Mesendoderm (in vitro differentiated cells): Measurements from ENCODE around the gene GALNT16.

ENCODE experiments used
- DNase-seq: peaks from one replicate; pipeline ENCODE4 v3.0.0; 2013
- H2AK5ac ChIP-seq: 2 replicates; pipeline ENCODE4 v1.6.1; 2013; ENCODE audit warnings: low read length, inconsistent platforms
- H2BK120ac ChIP-seq: 2 replicates; pipeline ENCODE4 v1.6.1; 2013; ENCODE audit warnings: low read depth, mild to moderate bottlenecking, low read length, moderate library complexity, mixed read lengths
- H2BK15ac ChIP-seq: replicated peaks from 2 replicates; pipeline ENCODE4 v1.6.1; 2013; ENCODE audit warnings: low read depth, mild to moderate bottlenecking, moderate library complexity
- H2BK5ac ChIP-seq: 2 replicates; pipeline ENCODE4 v1.6.1; 2013; ENCODE audit warnings: low read length, inconsistent platforms
- H3K18ac ChIP-seq: 2 replicates; pipeline ENCODE4 v1.6.1; 2013; ENCODE audit warnings: mild to moderate bottlenecking, low read length, mixed read lengths
- H3K23ac ChIP-seq: one replicate; pipeline ENCODE4 v1.6.1; 2013; ENCODE audit warnings: low read length
- H3K27ac ChIP-seq: 2 replicates; pipeline ENCODE4 v1.5.1; 2013; ENCODE audit warnings: low read depth, mild to moderate bottlenecking, inconsistent platforms, low read length, moderate library complexity
- H3K27me3 ChIP-seq: 2 replicates; pipeline ENCODE4 v1.6.1; 2013; ENCODE audit warnings: low read length, control low read depth, mild to moderate bottlenecking, inconsistent platforms; ENCODE audit not compliant: insufficient read depth, poor library complexity
- H3K36me3 ChIP-seq: 2 replicates; pipeline ENCODE4 v1.6.1; 2013; ENCODE audit warnings: low read length, inconsistent platforms; ENCODE audit not compliant: control insufficient read depth, insufficient read depth
- H3K4ac ChIP-seq: one replicate; pipeline ENCODE4 v1.6.1; 2013; ENCODE audit warnings: low read depth, mild to moderate bottlenecking, low read length, moderate library complexity
- H3K4me1 ChIP-seq: 2 replicates; pipeline ENCODE4 v1.6.1; 2013; ENCODE audit warnings: low read depth, low read length, inconsistent platforms; ENCODE audit not compliant: control insufficient read depth
- H3K4me2 ChIP-seq: 2 replicates; pipeline ENCODE4 v1.6.1; 2013; ENCODE audit warnings: low read length
- H3K4me3 ChIP-seq: 2 replicates; pipeline ENCODE4 v1.5.1; 2013; ENCODE audit warnings: mild to moderate bottlenecking, low read length
- H3K56ac ChIP-seq: one replicate; pipeline ENCODE4 v1.6.1; 2013; ENCODE audit warnings: low read length
- H3K79me1 ChIP-seq: 2 replicates; pipeline ENCODE4 v1.6.1; 2013; ENCODE audit warnings: low read length, inconsistent platforms
- H3K79me2 ChIP-seq: 2 replicates; pipeline ENCODE4 v1.6.1; 2013; ENCODE audit warnings: mild to moderate bottlenecking, low read length; ENCODE audit not compliant: control insufficient read depth, insufficient read depth
- H3K9ac ChIP-seq: 2 replicates; pipeline ENCODE4 v1.6.1; 2013; ENCODE audit warnings: low read length, inconsistent platforms
- H4K5ac ChIP-seq: one replicate; pipeline ENCODE4 v1.6.1; 2013; ENCODE audit warnings: low read length
- H4K8ac ChIP-seq: one replicate; pipeline ENCODE4 v1.6.1; 2013; ENCODE audit warnings: low read depth, mild to moderate bottlenecking, control low read depth, low read length, moderate library complexity
- WGBS: extraction: QIAGEN DNeasy Blood & Tissue Kit; methylation state at CpG from one replicate; pipeline ENCODE4 v1.1.7; 2013; ENCODE audit warnings: low lambda C conversion rate, missing lambda C conversion rate; ENCODE audit not compliant: insufficient coverage; ENCODE audit errors: extremely low coverage; 5-methylcytosine and 5-hydroxymethylcytosine counted together

Gene GALNT16

DNA sequence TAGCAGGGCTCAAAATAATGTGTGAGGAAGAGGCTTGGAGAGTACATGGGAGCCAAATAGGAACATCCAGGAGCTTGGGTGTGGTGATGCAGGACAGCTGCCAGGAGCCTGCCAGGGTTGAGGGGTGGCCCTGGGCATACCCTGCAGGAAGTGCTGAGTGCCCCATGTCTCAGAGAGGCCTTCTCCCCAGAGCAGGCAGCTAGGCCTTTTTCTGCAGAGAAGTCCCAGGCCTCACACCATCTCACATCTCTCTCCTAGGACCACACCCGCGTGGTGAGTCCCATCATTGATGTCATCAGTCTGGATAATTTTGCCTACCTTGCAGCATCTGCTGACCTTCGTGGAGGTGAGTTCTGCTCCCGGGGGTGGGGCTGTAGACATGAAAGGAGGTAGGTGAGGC, 71.2 kb downstream of the GALNT16 start:
- Histone ChIP-seq H3K36me3 (no peaks in the 10 kb centered on the region), H3K79me2 (no peaks in the 10 kb centered on the region), H2BK5ac (no peak overlapping the region), H4K5ac (no peak overlapping the region), H3K4me1 (no peaks in the 10 kb centered on the region), H2AK5ac (no peak overlapping the region), H2BK120ac (no peak overlapping the region), H3K9ac (no peak overlapping the region), H3K23ac (no peak overlapping the region), H3K27me3 (no peaks in the 10 kb centered on the region), H4K8ac (no peak overlapping the region), H2BK15ac (no peak overlapping the region), H3K4ac (no peak overlapping the region), H3K4me2 (no peak overlapping the region), H3K18ac (no peak overlapping the region), H3K4me3 (no peak overlapping the region), H3K56ac (no peak overlapping the region), H3K27ac (no peak overlapping the region), H3K79me1 (no peaks in the 10 kb centered on the region)
- DNase-seq = no peak
- WGBS = no CpG with 5 or more reads among the region's 4 CpGs

DNA sequence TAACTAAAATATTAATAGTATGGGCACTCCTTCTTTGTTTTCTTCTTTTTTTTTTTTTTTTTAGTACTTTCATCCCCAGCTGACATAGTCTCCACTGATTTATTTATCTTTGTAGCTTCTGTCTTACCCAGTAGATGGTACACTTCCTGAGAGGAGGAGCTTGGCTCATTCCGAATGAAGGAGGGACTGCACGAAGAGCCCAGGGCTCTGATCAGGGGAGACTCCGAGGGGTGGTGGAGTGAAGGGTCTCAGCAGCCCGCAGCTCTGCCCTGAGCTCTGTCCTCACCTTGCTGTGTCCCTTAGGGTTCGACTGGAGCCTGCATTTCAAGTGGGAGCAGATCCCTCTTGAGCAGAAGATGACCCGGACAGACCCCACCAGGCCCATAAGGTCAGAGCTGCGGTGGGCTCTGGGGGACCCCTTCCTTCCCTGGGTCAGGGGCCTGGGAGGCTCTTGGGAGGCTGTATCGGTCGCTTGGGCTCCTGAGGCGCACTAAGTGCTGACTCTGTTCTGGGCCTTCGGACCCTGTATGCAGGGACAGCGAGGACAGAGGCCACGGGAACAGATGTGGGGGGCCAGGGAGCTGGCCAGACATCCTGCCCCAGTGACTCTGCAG, 72.9 kb downstream of the GALNT16 start:
- Histone ChIP-seq H3K79me1 (no peaks in the 10 kb centered on the region), H4K8ac (no peak overlapping the region), H3K4me3 (no peak overlapping the region), H3K27me3 (no peaks in the 10 kb centered on the region), H3K27ac (no peak overlapping the region), H2BK120ac (no peak overlapping the region), H3K4ac (no peak overlapping the region), H4K5ac (no peak overlapping the region), H2BK15ac (no peak overlapping the region), H3K36me3 (no peaks in the 10 kb centered on the region), H3K56ac (no peak overlapping the region), H2BK5ac (no peak overlapping the region), H3K9ac (no peak overlapping the region), H3K4me1 (no peaks in the 10 kb centered on the region), H3K79me2 (no peaks in the 10 kb centered on the region), H2AK5ac (no peak overlapping the region), H3K18ac (no peak overlapping the region), H3K23ac (no peak overlapping the region), H3K4me2 (no peak overlapping the region)
- no CpG with 5 or more reads among the region's 13 CpGs for WGBS
- DNase-seq = no peak

- Histone ChIP-seq H3K4ac (no peak overlapping the region), H3K4me1 (no peaks in the 10 kb centered on the region), H2BK120ac (no peak overlapping the region), H2BK15ac (no peak overlapping the region), H3K27me3 (no peaks in the 10 kb centered on the region), H3K56ac (no peak overlapping the region), H3K36me3 (no peaks in the 10 kb centered on the region), H3K4me2 (no peak overlapping the region), H3K27ac (no peak overlapping the region), H4K5ac (no peak overlapping the region), H4K8ac (no peak overlapping the region), H3K4me3 (no peak overlapping the region), H2BK5ac (no peak overlapping the region), H3K23ac (no peak overlapping the region), H3K18ac (no peak overlapping the region), H2AK5ac (no peak overlapping the region), H3K9ac (no peak overlapping the region), H3K79me1 (no peaks in the 10 kb centered on the region), H3K79me2 (no peaks in the 10 kb centered on the region)
- no CpG with 5 or more reads among the region's 4 CpGs for WGBS
- no peak for DNase-seq
Measured at GRCh38 chr14:69333791-69334337, 73.9 kb downstream of the GALNT16 start.

- no peak overlapping the region for H3K18ac ChIP-seq
- WGBS = no CpG with 5 or more reads among the region's 6 CpGs
Measured at GRCh38 chr14:69334576-69334975, 74.6 kb downstream of the GALNT16 start.

DNA sequence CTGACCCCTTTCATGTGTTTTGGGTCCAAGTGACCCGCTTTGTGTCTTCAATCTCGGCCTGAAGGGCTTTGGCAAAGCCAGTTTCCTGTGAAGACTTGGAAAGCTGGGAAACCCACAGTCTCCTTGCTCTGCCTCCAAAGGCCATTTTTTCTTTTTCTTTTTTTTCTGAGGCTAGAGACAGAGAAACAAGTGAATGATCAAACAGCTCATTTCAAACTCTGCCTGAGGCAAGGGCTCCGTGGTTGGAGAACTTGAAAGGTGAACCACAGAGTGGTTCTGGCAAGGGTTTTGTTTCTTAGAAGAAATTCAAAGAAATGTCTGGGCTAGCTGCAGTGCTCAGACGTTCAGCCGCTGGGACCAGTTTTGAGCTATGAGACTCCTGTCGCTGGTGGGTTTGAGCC, 75.4 kb downstream of the GALNT16 start:
- Histone ChIP-seq H3K23ac (no peak overlapping the region), H3K27me3 (no peaks in the 10 kb centered on the region), H3K4me2 (no peak overlapping the region), H2AK5ac (no peak overlapping the region), H3K79me1 (no peaks in the 10 kb centered on the region), H3K4me1 (no peaks in the 10 kb centered on the region), H2BK120ac (no peak overlapping the region), H3K56ac (no peak overlapping the region), H3K4ac (no peak overlapping the region), H3K4me3 (no peak overlapping the region), H4K5ac (no peak overlapping the region), H2BK15ac (no peak overlapping the region), H3K27ac (no peak overlapping the region), H2BK5ac (no peak overlapping the region), H4K8ac (no peak overlapping the region), H3K18ac (no peak overlapping the region), H3K79me2 (no peaks in the 10 kb centered on the region), H3K9ac (no peak overlapping the region), H3K36me3 (no peaks in the 10 kb centered on the region)
- DNase-seq = no peak
- WGBS = no CpG with 5 or more reads among the region's 6 CpGs

More at GRCh38 chr14:69334576-69334975, 74.6 kb downstream of the GALNT16 start:
- Histone ChIP-seq H2BK5ac (no peak overlapping the region), H3K4me1 (no peaks in the 10 kb centered on the region), H3K27me3 (no peaks in the 10 kb centered on the region), H3K4me2 (no peak overlapping the region), H3K9ac (no peak overlapping the region), H3K4me3 (no peak overlapping the region), H2AK5ac (no peak overlapping the region), H4K5ac (no peak overlapping the region), H4K8ac (no peak overlapping the region), H3K4ac (no peak overlapping the region), H3K27ac (no peak overlapping the region), H2BK120ac (no peak overlapping the region), H3K79me1 (no peaks in the 10 kb centered on the region), H3K36me3 (no peaks in the 10 kb centered on the region), H2BK15ac (no peak overlapping the region), H3K56ac (no peak overlapping the region), H3K23ac (no peak overlapping the region), H3K79me2 (no peaks in the 10 kb centered on the region)
- no peak for DNase-seq

DNA sequence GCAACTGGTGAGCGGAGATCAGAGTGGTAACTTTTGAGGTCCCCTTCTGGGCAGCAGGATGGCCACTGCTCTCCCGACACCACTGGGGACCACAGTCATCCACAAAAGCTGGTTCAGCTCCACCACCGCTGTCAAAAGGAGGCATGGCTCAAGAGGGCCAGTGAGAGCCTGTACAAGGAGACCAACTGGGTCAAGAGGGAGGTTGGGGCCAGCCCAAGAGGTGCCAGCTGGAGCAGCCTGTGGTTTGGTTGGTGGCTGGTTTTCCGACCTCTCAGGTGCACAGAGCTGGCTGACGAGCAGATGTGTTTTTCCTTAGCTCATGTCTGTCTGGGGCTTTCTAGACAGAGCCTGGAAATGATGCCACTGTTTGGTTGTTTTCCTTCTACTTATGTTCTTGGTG, 78.0 kb downstream of the GALNT16 start:
- H3K4ac ChIP-seq = no peak overlapping the region
- H3K18ac ChIP-seq = no peak overlapping the region
- H3K79me2 ChIP-seq = no peaks in the 10 kb centered on the region
- H2AK5ac ChIP-seq = no peak overlapping the region
- H2BK5ac ChIP-seq = no peak overlapping the region
- no peak overlapping the region for H3K23ac ChIP-seq
- H3K27ac ChIP-seq = no peak overlapping the region
- H2BK15ac ChIP-seq = no peak overlapping the region
- H3K9ac ChIP-seq = no peak overlapping the region
- no peaks in the 10 kb centered on the region for H3K79me1 ChIP-seq
- H3K27me3 ChIP-seq = no peaks in the 10 kb centered on the region
- H3K56ac ChIP-seq = no peak overlapping the region
- no peak overlapping the region for H4K5ac ChIP-seq
- no peak overlapping the region for H3K4me2 ChIP-seq
- no peaks in the 10 kb centered on the region for H3K4me1 ChIP-seq
- no peak overlapping the region for H4K8ac ChIP-seq
- H3K36me3 ChIP-seq = no peaks in the 10 kb centered on the region
- no peak overlapping the region for H3K4me3 ChIP-seq
- WGBS = no CpG with 5 or more reads among the region's 5 CpGs
- no peak overlapping the region for H2BK120ac ChIP-seq
- DNase-seq = no peak
